ENCODE data around the gene PFN1. TPM values are rescaled to one million over a fixed set of nuclear protein-coding genes. Genes with fewer than 3 reads are reported as not detected.

The PFN1 gene
- total and polyA plus RNA-seq, 2 of the 8 experiments (the other 6 are each of a cell fraction or from before 2014, with no cell fraction given): 1,355 to 1,949 TPM

DNA sequence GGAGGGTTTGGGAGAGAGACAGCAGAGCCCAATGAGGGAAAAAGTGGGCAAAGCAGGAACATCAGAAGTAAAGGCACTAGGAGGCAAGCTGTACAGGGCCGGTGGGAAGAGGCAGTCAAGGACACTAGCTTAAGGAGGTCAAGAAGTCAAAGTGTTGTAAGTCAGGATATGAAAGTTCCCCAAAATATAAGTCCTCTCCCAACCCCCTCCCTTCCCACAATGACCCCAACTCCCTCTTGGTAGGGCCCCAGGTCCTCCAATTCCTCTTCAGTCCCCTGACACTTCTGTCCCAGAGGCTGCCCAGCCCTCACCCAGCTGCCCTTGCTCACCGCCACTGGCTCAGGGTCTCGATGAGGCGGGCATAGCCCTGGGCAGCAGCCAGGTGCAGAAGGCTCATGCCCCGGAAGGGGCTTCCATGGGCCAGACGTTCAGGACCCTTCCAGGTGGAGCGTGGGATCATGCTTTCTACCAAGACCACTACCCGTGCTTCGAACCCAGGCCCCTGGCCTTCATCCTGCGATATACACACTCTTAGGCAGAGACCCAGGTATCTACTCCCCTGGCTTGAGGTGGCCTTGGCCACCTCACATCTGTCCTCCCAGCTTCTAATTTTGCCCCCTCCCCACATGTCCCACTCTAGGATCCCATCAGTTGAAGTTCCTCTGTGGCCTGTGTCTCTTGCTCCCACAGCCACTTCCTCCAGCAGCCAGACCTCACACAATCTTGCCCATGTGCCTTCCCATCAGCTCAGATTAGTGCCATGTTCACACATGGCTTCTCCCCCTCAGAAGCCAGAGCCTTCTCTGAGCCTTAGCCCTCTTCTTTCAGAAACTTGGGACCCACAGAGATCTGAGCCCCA, 25.2 kb upstream of the PFN1 start (continued):
- TF ChIP-seq, protein P1, sequence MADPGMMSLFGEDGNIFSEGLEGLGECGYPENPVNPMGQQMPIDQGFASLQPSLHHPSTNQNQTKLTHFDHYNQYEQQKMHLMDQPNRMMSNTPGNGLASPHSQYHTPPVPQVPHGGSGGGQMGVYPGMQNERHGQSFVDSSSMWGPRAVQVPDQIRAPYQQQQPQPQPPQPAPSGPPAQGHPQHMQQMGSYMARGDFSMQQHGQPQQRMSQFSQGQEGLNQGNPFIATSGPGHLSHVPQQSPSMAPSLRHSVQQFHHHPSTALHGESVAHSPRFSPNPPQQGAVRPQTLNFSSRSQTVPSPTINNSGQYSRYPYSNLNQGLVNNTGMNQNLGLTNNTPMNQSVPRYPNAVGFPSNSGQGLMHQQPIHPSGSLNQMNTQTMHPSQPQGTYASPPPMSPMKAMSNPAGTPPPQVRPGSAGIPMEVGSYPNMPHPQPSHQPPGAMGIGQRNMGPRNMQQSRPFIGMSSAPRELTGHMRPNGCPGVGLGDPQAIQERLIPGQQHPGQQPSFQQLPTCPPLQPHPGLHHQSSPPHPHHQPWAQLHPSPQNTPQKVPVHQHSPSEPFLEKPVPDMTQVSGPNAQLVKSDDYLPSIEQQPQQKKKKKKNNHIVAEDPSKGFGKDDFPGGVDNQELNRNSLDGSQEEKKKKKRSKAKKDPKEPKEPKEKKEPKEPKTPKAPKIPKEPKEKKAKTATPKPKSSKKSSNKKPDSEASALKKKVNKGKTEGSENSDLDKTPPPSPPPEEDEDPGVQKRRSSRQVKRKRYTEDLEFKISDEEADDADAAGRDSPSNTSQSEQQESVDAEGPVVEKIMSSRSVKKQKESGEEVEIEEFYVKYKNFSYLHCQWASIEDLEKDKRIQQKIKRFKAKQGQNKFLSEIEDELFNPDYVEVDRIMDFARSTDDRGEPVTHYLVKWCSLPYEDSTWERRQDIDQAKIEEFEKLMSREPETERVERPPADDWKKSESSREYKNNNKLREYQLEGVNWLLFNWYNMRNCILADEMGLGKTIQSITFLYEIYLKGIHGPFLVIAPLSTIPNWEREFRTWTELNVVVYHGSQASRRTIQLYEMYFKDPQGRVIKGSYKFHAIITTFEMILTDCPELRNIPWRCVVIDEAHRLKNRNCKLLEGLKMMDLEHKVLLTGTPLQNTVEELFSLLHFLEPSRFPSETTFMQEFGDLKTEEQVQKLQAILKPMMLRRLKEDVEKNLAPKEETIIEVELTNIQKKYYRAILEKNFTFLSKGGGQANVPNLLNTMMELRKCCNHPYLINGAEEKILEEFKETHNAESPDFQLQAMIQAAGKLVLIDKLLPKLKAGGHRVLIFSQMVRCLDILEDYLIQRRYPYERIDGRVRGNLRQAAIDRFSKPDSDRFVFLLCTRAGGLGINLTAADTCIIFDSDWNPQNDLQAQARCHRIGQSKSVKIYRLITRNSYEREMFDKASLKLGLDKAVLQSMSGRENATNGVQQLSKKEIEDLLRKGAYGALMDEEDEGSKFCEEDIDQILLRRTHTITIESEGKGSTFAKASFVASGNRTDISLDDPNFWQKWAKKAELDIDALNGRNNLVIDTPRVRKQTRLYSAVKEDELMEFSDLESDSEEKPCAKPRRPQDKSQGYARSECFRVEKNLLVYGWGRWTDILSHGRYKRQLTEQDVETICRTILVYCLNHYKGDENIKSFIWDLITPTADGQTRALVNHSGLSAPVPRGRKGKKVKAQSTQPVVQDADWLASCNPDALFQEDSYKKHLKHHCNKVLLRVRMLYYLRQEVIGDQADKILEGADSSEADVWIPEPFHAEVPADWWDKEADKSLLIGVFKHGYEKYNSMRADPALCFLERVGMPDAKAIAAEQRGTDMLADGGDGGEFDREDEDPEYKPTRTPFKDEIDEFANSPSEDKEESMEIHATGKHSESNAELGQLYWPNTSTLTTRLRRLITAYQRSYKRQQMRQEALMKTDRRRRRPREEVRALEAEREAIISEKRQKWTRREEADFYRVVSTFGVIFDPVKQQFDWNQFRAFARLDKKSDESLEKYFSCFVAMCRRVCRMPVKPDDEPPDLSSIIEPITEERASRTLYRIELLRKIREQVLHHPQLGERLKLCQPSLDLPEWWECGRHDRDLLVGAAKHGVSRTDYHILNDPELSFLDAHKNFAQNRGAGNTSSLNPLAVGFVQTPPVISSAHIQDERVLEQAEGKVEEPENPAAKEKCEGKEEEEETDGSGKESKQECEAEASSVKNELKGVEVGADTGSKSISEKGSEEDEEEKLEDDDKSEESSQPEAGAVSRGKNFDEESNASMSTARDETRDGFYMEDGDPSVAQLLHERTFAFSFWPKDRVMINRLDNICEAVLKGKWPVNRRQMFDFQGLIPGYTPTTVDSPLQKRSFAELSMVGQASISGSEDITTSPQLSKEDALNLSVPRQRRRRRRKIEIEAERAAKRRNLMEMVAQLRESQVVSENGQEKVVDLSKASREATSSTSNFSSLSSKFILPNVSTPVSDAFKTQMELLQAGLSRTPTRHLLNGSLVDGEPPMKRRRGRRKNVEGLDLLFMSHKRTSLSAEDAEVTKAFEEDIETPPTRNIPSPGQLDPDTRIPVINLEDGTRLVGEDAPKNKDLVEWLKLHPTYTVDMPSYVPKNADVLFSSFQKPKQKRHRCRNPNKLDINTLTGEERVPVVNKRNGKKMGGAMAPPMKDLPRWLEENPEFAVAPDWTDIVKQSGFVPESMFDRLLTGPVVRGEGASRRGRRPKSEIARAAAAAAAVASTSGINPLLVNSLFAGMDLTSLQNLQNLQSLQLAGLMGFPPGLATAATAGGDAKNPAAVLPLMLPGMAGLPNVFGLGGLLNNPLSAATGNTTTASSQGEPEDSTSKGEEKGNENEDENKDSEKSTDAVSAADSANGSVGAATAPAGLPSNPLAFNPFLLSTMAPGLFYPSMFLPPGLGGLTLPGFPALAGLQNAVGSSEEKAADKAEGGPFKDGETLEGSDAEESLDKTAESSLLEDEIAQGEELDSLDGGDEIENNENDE (IDR thresholded peaks at IDR 0.05; ENCODE audit: insufficient replicate concordance, low read length): no peak
- TF ChIP-seq, protein P2, sequence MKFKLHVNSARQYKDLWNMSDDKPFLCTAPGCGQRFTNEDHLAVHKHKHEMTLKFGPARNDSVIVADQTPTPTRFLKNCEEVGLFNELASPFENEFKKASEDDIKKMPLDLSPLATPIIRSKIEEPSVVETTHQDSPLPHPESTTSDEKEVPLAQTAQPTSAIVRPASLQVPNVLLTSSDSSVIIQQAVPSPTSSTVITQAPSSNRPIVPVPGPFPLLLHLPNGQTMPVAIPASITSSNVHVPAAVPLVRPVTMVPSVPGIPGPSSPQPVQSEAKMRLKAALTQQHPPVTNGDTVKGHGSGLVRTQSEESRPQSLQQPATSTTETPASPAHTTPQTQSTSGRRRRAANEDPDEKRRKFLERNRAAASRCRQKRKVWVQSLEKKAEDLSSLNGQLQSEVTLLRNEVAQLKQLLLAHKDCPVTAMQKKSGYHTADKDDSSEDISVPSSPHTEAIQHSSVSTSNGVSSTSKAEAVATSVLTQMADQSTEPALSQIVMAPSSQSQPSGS (IDR thresholded peaks at IDR 0.05; ENCODE audit: low read length): no peak
- TF ChIP-seq SIN3A (conservative IDR thresholded peaks at IDR 0.05 in 1 of 2, IDR thresholded peaks at IDR 0.05 in 1 of 2; ENCODE audit: low read depth in 1 of 2, low read length in 2 of 2): no peak

Data from H1 (cell line).